ENCODE measurements around the gene SHLD1.

The SHLD1 gene

DNA sequence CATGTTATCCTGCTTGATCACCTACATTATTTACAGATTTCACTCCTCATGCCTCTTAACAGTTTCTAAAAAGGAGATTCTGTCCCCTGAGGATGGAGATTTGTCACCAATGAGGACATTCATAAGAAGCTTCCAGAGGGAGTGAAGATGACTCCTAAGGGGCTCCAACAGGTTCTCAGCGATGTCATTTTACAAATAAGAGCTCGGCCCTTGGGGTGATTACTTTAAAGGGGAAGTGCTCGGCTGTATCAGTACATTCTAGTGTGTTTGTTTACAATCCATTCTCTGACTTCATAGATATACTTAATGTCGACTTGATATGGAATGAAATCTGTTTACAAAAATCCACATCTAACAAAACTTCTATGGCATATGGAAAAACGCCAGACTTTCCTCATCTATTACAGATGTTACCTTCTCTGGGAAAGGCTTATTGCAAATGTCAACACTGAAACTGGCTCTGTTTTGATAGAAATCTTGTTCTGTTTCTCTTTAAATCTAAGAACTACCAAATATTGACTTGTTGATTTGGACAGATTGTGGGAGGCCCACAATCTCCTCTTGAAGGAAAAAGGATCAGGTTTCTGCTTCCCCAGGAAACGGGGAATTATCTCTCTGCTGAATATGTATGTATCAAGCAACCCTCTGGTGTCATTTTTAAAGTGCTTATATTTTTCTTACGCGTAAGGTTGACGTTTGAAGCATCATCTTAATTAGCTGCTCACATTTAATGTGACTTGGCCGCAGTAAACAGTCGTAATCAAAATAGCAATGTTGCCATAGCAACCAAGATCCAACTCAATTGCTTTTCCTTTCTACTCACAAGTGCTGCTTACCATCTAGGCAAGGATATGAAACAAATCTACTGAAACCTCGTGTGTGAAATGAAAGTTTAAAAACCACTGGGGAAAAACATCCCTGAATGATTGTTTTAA, 95.7 kb downstream of the SHLD1 start:
- no peak for DNase-seq (ENCODE audit: low read depth in 4 of 4, low spot score in 1 of 4)

DNA sequence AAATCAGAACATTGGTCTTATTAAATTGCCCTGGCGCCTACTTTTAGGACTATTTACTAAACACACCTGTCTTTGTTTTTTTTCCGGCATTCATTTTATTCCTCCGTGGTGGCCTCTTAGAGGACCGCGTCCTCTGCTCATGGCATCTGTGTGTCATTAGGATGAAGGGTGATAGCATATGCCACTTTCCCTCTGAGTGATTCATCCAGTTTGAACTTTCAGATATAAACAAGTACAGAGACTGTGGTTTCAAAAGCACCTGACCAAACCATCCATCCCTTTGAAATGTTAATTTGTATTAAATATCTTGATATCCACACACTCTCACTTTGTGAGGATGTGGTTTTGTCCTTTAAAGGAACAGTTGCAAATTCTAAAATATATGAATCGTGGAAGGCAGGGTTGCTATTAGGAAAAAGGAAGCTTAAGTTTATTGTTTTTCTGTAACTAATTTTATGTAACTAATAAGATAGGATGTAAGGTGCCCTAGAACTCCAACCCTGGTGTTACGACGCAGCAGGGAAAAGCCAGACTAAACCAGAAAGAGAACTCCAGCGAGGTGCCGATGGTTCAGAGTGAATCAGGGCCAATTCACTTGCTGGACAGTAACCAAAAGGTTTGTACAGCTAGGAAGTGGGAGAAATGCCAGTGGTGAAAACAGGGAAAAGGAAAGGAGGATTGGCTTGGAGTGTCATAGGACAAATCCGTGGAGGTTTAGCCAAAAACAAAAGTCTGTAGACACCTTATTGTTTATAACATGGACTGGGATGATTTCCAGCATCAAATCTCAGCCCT, 98.7 kb downstream of the SHLD1 start:
- DNase-seq (ENCODE audit: low read depth in 4 of 4, low spot score in 1 of 4), result no peak

DNA sequence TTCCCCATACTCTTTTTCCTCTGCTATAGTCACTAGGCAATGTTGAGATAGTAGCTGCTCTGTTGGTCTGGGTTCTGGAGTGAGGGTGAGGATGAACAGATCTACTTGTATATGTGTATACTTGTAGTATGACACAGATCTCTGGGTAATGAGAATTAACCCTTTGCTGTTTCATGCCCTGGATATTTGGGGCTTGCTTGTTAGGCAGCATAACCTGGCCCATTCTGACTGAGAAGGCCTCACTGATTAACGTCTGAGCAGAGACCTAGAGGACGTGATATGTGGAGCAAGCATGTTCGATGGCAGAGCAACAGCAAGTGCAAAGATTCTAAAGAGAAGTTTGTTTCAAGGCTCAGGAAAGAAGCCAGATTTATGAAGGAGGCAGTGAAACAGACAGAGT, 105.7 kb downstream of the SHLD1 start:
- DNase-seq (ENCODE audit: low read depth in 4 of 4, low spot score in 1 of 4), result no peak

DNA sequence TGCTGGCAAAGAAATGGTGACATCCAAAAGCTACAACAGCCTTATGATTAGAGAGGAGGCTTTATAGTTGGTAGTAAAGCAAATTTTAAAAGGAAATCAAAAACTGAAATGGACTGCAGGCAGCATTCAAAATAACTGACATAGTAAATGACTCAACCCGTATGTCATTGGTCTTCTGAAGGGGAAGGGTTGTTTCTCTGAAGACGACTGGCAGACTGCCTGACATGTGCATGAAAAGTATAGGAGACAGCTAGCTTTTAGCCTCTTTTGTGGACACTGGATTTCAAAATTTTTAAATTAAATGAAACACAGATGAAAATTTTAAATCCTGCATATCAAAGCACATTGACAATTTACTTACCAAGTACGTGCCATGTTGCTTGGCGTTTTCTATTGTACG, 109.4 kb downstream of the SHLD1 start:
- no peak for DNase-seq (ENCODE audit: low read depth in 4 of 4, low spot score in 1 of 4)

DNA sequence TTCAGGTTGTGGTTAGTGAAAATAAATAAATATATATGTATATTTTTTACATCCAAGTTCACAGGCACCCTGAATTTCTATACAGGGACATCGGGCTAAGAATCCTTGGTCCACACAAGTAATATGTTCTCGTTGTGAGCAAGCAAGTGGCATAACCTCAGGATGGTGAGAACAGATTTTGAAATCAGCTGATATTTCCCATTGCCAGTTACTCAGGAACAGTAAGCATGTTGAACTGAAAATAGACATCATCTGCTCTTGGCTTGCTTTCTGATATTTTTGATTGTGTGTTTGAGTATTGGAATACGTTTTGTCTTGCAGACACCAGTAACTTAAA, 112.5 kb downstream of the SHLD1 start:
- no peak for DNase-seq (ENCODE audit: low read depth in 4 of 4, low spot score in 1 of 4)

DNA sequence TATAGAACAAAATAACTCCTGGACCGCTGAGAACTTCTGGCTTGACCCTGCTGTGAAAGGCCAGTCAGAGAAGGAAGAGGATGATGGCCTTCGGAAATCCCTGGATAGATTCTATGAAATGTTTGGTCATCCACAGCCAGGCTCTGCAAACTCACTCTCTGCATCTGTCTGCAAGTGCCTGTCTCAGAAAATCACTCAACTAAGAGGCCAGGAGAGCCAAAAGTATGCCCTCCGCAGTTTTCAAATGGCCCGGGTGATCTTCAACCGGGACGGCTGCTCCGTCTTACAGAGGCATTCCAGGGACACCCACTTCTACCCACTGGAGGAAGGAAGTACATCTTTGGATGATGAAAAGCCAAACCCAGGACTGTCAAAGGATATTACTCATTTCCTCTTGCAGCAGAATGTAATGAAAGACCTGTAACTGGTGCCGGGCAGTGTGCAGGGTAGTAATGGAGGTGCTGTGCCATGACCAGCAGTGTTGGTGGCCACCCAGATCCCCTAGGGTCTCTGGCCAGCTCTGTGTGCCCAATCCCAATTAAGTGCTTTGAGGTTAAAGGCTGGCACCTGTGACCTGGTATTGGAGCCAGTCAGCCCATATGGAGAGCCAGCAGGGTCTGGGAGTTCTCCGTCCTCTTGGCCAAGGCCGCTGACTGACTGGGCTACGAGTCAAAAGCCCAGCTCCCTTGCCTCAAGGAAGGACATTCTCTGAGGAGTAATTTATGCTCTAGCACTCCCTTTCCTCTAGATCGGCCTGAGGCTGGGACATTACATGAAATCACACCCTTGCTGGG, 113.0 kb downstream of the SHLD1 start:
- DNase-seq (ENCODE audit: low read depth in 4 of 4, low spot score in 1 of 4), result no peak

DNA sequence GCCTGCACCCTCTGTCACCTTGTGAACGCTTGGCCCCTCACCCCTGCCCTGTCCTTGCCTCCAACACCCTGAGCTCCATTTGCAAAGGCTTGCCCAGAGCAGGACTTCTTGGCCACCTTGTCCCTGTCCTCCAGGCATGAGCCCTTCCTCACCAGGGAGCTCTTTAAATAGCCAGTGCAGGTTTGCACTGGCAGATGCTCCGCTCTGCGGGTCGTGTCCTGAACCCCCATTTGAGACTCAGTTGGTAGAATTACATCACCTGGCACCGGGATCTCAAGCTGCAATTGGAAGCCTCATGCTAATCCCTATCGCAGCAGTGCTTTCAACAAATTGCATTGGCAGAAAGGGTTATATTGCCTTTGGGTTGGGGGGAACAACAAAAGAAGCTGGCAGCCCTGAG, 114.2 kb downstream of the SHLD1 start:
- DNase-seq (ENCODE audit: low read depth in 4 of 4, low spot score in 1 of 4), result no peak

DNA sequence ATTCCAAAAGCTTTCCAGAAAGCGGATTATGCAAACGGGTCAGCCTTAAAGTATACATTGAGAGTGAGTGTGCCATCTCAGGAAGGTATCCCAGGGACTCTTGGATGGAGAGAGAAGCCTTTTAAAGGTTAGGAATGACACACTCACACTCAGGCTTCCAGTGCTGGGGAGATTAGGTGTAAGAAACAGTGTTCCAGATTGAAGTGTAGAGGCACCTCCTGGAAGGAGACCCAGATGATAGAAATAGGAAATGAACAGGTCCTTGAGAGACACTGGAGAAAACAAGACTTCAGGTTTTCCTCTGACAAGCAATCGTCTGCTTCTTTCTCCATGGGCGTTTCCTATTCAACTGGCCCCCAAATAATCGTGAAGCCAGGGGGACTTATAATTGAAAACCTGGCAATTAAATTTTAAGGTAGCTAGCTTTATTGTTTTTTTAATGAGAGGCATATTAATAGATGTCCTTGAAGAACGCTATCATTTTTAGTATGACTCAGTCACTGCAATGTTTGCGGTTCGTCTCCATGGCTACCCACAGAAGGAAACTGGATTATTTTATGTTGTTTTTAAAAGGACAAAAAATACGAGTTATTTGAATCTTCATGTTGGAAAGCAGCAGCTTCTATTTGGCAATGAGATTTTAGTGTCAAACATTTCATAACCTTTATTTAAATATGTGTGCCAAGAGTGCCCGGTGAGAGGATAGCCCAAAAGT, 114.8 kb downstream of the SHLD1 start:
- DNase-seq (ENCODE audit: low read depth in 4 of 4, low spot score in 1 of 4), result no peak

DNA sequence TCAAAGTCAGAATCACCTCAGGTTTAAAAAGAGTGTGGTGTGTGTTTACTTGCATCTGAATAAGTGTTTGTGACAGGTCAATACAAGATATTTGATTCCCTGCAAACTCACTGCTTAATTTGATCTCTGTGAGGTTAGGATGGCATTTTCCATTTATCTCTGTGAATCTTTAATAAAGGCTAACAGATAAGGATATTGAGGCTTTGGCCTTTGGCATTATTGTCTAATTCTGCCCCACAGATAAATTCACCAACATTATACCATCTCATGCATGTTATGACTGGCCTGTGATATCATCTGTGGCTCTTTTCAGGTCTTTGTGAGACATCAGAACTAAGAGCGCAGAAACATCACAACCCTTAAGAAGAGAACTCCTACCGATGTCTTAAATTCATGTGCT, 115.4 kb downstream of the SHLD1 start:
- no peak for DNase-seq (ENCODE audit: low read depth in 4 of 4, low spot score in 1 of 4)

DNA sequence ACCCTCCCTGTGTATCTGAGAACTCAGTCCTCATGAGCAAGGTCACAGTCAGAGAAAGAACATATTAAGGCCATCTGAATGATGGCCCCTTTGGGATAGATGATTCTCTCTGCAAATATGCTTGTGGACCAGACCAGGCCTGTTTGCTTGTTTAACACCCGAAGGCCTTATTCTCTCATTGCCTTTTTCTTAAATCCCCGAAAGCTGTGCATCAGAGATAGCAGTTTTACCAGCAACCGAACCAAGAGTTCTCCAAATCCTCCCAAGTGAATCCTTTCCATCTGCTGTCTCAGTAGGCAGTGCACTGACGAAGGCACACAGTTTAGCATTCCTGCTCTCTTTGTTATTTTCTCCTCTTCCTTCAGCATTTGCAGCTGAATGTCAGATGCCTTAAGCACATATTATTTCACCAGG, 120.4 kb downstream of the SHLD1 start:
- DNase-seq (ENCODE audit: low read depth in 4 of 4, low spot score in 1 of 4), result no peak

DNA sequence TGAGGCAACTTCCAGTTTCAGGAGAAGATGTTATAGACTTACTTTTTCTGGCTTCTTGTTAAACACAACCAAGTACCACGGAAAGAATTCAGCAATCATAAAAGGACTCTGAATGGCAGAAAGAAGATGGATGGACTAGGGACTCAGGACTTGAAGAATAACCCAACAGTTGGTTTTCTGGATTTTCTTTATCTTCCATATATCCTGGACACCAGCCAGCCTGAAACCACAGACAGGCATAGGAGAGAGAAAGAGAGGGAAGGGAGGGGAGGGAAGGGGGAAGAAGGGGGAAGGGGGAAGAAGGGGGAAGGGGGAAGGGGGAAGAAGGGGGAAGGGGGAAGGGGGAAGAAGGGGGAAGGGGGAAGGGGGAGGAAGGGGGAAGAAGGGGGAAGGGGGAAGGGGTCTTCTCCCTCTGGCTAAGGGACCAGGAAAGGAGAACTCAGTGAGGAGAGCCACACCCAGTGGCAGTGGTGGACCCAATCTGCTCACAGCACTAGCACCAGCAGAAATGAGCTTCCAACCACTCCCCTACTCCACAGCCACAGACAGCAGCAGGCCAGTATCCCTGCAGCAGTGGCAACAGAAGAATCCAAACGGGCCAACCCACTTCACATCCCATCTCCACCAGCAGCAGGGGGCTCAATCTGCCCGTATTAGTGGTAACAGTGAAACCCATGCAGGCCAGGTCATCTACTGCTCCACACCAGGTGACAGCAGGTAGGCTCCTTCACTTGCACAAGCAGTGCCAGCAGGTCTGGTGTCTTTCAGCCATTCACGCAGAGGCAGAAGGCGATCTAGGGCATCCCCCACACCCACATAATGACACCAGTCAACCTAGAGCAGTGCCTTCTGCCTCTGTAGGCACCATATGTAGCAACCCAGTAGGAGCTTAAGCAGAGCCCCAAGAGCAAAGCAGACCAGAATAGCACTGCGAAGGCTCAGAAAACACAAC, 121.5 kb downstream of the SHLD1 start:
- no peak for DNase-seq (ENCODE audit: low read depth in 4 of 4, low spot score in 1 of 4)

DNA sequence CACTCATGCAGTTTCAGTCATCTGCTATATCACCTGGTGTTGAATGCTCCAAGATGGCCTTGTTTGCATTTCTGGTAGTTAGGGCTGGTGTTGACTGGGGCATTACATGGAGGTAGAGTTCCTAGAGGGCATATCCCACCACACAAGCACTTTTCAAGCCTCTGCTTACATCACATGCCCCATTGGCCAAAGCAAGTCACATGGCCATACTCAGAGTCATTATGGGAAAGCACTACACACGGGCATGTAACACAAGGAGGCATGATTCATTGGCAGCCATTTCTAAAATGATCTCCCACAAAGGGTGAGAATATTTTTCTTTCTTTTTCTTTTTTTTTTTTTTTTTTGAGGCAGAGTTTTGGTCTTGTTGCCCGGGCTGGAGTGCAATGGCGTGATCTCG, 126.9 kb downstream of the SHLD1 start:
- no peak for DNase-seq (ENCODE audit: low read depth in 4 of 4, low spot score in 1 of 4)

DNA sequence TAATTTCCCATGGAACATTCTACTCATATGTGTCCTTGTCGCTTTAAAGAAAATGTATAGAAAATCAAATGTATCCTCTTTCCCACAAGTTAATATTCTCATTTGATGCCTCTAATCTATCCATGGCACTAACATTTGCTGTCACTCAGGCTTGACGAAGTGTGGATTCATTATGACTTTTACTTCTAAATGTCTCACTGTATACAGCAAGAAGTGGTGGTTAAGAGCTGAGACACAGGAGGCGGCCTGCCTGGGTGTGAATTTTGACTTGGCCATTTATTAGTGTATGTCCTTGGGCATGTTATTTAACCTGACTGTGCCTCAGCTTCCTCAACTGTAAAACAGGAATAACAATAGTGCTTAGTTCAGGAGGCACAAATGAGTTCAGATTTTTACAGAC, 130.1 kb downstream of the SHLD1 start:
- no peak for DNase-seq (ENCODE audit: low read depth in 4 of 4, low spot score in 1 of 4)

DNA sequence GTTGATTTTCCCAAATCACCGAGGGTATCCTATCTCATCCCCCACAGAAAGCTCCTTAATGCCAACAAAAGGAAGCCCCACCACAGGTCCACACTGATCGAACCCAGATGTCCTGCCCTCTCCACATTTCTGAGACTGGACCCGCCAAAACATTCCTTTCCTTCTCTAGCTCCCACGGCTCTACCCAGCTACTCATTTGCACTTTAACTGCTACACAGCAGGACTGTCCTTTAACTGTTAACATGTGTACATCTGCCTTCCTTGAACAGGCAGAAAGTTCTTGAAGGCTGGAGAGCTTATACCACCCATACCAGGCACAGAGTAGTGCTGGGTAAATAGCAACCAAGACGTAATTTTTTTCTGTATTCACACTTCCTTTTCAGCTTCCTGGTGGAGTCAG, 131.5 kb downstream of the SHLD1 start:
- no peak for DNase-seq (ENCODE audit: low read depth in 4 of 4, low spot score in 1 of 4)

DNA sequence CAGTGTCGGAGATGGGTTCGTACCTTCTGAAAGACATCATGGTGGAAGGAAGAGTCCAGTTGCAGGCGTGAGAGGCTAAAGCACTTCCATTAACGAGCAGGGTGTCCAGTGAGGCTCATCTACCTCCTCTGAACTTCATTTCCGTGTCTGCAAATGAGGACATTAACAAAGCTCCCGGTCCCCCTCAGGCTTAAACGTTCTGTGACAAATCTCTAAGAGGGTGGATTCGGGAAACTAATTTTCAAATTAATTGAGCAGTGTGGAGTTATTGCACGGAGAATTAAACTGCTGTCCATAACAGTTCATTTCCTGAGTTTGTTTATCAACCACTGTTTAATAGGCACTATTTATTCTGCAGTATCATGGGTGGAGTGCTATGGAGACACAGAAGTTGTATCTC, 132.0 kb downstream of the SHLD1 start:
- DNase-seq (ENCODE audit: low read depth in 4 of 4, low spot score in 1 of 4), result no peak

DNA sequence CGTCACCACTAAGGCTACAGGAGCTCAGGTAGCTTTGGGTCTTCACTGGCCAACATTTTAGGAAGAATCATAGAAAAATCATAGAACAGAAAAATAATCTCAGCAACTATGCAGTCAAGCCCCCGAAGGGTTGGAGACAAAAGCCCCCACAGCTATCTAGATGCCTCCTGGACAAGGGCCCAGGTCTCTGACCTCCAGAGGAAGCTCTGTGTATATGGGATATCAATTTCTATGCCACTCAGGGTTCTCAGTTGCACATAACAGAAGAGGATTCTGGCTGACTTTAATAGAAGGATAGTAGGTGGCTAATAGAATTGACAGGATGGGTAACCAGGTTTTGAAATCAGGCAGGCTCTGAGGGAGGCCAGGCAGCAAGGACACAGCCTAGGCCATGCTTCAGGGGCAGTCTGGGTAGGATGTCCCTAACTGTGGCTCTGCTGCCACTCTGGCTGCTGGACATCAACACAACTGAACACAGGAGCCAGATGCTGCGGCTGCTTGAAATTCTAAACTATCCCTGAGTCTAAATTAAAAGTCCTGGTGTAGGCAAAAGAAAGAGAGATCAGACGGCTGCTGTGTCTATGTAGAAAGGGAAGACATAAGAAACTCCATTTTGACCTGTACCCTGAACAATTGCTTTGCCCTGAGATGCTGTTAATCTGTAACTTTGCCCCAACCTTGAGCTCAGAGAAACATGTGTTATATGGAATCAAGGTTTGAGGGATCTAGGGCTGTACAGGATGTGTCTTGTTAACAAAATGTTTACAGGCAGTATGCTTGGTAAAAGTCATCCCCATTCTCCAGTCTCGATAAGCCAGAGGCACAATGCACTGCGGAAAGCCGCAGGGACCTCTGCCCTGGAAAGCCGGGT, 134.5 kb downstream of the SHLD1 start:
- DNase-seq (ENCODE audit: low read depth in 4 of 4, low spot score in 1 of 4), result no peak

DNA sequence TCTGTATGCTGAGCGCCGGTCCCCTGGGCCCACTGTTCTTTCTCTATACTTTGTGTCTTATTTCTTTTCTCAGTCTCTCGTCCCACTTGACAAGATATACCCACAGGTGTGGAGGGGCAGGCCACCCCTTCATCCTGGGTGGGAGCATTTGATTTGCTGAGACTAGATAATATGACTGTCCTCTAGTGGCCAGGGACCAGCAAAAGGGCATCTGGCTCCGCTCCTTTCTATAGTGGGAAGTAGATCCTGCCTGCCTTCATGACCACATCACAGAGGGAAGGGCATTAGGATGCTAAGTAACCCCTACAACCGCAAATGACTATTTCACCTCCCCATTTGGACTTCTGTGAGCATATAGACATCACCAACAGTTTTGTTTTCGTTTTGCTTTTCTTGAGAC, 135.7 kb downstream of the SHLD1 start:
- no peak for DNase-seq (ENCODE audit: low read depth in 4 of 4, low spot score in 1 of 4)

DNA sequence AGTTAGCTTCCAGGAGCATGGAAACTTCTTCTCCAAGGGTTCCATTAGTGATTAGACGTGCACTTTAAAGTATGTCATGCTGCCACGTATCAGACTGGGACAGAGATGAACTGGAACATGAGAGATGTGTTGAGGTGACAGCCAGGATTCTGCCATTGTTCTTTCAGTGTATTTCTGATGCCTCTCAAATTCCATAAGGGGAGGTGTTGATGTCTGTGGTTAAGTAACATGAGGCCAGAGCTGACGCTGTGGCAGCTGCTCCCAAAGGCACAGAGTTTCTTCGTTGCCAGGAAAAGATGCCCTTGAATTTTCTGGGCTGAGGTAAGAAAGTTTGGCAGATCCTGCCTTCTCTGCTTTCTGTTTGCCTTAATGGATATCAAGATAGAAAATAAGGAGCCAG, 136.6 kb downstream of the SHLD1 start:
- no peak for DNase-seq (ENCODE audit: low read depth in 4 of 4, low spot score in 1 of 4)

DNA sequence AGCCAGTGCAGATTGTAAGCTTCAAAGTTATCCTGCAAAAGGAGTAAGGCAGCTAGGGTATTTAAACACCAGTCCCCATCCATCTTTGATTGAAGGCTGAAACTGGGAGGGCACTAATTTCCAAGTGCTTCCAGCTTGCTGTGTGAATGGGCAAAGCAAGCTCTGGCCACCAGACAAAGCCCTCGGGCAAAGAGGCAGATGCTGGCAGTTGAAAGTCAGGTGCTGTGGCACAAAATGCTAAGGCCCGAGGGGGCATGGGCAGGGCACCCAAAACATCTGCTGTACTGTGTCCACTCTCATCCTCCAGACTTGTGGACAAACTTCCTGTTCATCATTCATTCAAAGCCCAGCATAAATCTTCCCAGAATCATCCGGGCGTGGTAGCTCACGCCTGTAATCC, 137.2 kb downstream of the SHLD1 start:
- DNase-seq (ENCODE audit: low read depth in 4 of 4, low spot score in 1 of 4), result no peak
